GM21737 (cell line): ENCODE results near the gene SLAMF9.

Experiments used
- ATAC-seq: cut with Tn5 transposase; IDR thresholded peaks from one replicate; pipeline ENCODE4 v1.9.1; 2021; ENCODE audit warnings: mild to moderate bottlenecking, moderate library complexity; ENCODE audit not compliant: unreplicated experiment

SLAMF9 gene

DNA sequence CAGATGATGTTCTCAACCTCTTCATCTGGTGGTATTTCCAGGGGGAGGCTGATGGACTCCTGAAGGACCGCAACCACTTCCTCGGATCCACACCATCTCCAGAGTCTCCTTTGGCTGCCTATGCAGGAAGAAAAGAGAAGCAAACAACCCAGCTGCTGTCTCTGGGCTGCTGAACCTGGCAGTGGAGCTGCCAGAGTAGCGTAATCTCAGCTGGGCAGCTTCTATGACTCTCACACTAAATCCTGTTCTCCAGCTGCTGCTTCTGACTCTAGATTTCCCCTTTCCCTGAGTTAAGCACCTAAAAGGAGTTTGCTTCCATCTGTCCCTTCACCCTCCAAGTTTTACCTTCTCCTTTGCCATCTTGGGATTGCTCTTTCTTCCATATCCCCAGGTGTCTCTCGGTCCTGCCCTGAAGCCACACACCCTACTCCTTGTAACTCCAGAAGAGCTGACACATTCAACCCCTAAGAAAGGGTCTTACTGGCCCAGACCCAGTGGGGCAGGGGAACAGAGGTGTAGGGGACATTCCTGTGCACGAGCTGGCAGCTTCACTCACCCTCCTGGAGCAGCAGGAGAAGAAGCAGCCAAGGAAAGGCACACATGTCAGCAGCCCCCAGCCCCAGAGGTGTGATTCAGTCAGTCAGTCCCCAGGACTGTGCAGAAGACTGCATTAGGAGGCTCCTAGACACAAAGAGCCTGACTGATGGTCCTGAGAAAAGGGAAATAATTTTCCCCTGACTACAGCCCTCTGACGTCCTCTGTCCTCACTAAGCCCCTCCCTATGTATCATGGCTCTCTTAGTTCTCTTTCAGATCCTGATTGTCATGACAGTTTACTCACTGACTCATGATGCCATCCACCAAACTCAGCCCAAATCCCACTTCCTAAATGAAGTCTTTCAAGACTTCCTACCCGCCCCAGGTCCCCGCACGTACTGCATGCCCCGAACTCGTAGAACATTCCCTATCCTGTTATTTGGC lies at the start of gene SLAMF9:
Gene SLAMF9 (minus strand): TSS at position 702 of the 980 bp plus-strand sequence. CDS start 100 bp downstream, at position 602.
- ATAC-seq: no peak

DNA sequence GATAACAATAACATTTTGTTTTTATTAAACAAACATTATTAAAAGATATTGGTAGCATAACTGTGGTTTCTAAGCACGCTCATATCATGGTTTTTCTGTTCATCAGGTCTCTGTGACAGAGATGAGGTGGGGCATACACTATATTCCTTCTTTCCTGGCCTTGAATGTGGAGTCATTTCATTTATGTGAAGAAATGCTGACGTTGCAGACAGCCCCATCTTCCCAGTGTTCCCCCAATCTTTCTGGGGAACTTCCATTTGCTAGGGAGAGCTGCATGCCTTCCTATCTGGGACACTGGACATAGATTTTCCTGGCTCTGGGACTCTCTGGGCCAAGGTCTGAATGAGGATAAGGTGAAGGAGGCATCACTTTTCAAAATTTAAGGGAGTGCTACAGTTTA lies 47.4 kb upstream of the SLAMF9 start:
- ATAC-seq: no peak

DNA sequence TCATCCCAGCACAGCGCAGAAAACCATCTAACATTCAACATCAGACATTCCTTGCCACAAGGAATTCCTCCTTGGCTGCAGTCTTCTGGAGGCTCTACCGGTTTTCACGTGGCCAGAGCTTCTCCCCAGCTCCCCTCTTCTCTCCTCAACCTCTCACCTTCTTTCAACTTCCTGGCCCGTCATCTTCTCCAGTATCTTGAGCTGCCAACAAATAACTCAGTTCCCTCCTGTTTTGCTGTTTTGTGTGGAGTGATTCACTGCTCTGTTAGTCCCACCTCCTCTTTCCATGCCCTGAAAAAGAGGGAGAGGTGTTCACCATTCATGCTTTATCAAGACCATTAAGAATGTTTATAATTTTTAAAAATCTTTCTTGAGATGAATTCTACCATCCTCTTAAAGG lies 45.2 kb upstream of the SLAMF9 start:
- no peak for ATAC-seq

DNA sequence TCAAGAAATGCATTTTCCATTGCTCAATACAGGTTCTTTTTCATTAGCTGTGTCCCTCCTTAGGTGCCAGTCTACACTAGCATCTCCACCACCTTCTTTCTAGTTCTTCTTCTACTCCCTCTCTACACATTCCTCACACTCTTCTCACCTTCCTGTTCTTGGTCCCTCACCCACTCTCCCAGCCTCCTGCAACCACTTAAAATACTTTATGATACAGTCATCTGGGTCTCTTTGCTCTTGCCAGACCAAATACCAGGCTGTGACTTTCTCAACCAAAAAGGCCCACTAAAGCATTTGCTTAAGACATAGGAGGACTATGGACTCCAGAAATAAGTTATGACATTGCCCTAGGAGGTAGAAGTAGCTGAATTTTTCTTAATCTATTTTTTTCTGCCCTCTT lies 42.6 kb upstream of the SLAMF9 start:
- ATAC-seq: no peak

DNA sequence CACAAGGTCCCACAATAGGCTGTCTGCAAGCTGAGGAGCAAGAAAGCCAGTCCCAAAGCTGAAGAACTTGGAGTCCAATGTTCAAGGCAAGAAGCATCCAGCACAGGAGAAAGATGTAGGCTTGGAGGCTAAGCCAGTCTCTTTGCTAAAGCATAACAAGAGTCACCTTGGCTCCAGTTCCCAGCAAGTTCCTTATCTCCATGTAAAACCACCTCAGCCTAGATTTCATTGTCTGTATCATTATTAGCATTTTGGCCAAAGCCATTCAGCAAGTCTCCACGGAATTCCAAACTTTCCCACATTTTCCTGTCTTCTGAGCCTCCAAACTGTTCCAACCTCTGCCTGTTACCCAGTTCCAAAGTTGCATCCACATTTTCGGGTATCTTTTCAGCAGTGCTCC lies 40.9 kb upstream of the SLAMF9 start:
- ATAC-seq: no peak

DNA sequence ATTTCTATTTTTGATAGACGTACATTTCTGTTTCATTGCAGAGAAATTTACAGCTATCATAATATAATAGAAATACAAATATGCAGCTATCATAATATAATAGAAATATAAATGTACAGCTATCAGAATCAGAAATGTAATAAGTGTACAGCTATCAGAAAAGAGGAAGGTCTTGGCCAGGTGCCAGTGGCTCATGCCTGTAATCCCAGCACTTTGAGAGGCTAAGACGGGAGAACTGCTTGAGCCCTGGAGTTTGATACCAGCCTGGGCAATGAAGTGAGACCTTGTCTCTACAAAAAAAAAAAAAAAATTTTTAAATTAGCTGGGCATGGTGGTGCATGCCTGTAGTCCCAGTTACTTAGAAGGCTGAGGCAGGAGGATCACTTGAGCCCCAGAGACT lies 39.9 kb upstream of the SLAMF9 start:
- no peak for ATAC-seq

DNA sequence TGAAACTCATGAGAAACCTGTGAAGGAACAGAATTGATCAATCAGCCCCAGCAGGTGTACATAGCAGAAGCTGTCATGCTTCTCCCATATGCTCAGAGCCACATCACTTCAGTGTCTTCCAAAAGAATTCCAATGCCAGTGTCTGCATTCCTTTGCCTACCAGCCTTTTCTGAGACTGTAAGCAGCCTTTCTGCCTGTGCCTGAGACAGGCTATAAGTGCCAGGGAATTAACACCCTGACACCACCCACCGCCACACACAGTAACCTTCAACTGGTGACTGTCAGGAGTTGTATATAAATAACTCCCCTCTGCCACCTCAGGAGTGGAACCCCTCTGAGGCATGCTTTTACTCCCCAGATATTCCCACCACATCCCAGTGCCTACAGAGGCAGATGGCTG lies 38.1 kb upstream of the SLAMF9 start:
- ATAC-seq: no peak

DNA sequence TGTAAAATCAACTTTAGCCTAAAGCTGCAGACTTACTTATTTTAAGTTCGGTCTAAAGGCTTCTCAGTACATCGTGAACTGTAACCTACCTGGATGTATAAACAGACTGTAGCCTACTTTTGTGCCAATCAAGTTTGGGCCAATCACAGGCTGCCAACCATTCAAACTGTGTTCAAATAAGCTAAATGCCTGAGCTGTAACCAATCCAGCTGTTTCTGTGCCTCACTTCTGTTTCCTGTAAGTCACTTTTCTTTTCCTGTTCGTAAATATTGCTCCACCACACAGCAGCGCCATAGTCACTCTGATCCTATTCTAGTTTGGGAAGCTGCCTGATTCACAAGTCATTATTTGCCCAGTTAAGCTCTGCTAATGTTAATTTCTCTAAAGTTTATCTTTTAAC lies 37.5 kb upstream of the SLAMF9 start:
- no peak for ATAC-seq

DNA sequence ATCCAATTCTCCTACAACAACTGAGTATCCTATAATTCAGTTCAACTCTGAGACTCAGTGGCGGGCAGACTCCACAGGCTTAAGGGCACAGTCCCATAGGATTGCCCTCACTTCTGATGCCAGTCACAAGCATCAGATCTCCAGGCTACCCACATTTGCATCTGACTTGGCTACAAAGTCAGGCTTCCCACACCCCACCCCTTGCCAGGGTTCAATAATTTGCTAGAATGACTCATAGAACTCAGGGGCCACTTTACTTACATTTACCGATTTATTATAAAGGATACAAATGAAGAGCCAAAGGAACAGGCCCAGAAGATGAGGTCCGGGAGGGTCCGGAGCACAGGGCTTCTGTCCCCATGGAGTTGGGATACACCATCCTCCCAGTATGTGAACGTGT lies 36.0 kb upstream of the SLAMF9 start:
- ATAC-seq: no peak

DNA sequence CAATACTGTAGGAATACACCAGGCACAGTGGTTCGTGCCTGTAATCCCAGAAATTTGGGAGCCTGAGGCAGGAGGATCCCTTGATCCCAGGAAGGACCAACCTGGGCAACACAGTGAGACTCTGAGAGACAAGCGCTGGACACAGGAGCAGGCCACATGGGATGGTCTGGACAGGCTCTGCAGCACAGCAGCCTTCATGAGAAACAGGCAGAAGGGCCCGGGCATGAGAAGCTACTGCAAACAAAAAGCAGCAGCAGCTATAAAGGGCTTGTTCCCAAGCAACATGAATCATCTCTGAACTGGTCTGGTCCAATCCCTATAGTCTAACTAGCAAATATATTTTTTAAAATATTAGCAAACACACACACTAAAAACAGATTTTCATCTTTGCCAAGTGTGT lies 35.5 kb upstream of the SLAMF9 start:
- ATAC-seq: no peak

DNA sequence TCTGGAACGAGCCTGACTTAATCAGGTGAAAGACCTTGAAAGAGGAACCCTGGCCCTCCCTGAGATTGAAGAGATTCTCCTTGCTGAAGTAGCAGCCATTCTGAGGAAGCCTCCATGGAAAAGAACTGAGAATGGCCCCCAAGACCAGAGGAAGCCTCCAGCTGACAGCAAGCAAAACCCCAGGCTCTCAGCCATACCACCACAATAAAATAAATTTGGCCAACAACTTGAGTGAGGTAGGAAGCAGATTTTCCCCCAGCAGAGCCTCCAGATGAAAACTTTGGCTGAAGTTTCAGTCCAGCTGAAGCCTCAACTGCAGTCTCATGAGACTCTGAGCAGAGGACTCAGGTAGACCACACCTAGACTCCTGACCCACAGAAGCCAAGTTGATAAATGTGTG lies 34.0 kb upstream of the SLAMF9 start:
- ATAC-seq: no peak

DNA sequence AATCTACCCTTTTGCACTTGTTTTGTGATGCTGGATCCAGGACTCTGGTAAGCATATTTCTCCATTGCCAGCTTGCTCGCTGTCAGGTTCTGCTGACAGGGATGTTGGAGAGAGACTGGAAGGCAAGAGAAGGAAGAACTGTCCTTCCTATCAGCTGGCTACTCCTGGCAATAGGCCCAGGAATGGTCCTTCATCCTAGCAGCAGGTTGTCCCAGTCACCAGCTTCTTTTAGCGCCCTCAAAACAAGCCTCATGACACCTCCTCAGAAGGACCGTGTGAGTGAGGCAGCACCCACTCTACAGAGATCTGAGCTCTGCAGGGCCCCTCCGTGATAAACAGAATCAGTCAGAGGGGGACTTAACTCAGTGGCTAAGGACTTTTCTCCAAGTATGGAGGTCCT lies 33.1 kb upstream of the SLAMF9 start:
- no peak for ATAC-seq

DNA sequence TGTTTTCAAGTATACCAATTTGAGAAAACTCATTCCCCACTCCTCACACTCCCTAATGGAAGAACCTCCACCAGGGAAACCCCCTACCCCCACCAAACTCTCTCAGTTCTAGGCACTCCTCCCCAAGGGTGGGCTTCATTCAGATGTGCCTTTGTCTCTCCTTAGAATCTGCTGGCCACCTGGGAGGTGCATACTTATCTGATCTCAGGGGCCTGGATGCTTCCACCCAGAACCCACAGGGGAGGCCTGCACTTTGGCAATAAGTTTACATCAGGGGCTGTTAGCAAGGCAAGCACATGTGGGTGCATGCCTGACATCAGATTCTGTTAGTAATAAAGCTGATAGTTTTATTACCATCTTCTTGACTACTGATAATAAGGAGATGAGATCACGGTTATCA lies 32.5 kb upstream of the SLAMF9 start:
- no peak for ATAC-seq

DNA sequence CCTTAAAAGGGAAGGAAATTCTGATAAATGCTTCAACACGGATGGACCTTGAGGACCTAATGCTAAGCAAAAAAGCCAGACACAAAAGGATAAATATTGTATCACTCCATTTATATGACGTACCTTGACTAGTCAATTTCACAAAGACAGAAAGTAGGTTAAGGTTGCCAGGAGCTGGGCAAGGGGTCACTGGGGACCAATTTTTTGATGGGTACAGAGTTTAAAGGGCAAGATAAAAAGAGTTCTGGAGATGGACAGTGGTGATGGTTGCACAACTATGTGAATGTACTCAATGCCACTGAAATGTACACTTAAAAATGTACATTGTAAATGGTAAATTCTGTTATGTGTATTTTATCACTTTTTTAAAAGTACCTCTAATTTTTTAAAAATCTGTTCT lies 32.1 kb upstream of the SLAMF9 start:
- ATAC-seq: no peak

DNA sequence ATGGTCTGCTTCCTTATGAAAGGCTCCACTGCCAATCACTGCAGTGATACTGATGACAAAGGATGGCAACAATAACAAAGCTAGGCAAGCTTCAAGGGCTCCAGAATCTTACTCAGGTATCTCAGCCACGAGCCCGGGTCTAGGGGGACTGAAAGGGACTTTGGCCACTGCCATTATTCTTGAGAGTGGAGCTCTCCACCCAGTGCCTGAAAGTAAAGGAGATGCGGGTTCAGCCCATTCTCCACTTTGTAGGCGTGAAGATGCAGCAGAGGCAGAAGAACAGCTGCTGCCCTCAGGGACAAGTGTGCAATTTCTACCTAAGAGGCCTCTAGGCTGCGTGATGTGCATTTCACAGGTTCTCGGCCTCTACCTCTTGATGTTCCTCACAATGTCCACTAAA lies 31.4 kb upstream of the SLAMF9 start:
- ATAC-seq: no peak

DNA sequence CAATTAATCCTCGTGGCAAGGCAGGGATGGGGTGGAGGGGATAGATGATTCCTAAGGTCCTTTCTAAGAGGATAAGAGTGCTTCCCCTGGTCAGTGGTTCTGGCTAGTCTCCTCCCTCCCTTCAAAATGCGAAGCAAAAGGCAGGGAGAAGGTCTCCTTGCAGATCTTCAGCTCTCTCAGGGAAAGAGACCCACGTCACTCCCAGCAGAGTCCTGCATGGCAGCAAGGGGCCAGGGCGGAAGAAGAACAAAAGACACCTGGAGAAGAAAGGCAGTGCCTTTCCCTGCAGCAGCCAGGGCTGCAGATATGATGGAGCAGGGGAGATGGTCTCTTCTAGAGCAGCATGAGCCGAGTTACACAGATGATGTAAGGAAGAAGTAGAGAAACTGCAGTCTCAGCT lies 29.6 kb upstream of the SLAMF9 start:
- ATAC-seq: no peak

DNA sequence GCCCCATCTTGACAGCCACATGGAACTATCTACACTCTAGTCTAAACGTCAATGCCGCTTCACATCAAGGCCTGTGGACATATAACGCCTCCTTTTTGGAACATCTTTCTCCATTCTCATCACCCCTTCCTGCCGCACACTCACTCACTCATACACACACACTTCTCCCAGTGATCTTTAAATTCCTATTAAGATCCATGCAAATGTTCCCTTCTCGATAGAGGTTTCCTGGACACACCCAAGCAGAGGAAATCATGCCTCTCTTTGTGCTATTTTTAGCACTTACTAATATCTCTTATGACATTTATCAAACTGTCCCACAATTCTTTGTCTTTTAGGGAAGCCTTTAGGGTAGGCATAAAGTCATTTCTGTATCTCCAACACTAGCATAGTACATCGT lies 28.2 kb upstream of the SLAMF9 start:
- no peak for ATAC-seq

DNA sequence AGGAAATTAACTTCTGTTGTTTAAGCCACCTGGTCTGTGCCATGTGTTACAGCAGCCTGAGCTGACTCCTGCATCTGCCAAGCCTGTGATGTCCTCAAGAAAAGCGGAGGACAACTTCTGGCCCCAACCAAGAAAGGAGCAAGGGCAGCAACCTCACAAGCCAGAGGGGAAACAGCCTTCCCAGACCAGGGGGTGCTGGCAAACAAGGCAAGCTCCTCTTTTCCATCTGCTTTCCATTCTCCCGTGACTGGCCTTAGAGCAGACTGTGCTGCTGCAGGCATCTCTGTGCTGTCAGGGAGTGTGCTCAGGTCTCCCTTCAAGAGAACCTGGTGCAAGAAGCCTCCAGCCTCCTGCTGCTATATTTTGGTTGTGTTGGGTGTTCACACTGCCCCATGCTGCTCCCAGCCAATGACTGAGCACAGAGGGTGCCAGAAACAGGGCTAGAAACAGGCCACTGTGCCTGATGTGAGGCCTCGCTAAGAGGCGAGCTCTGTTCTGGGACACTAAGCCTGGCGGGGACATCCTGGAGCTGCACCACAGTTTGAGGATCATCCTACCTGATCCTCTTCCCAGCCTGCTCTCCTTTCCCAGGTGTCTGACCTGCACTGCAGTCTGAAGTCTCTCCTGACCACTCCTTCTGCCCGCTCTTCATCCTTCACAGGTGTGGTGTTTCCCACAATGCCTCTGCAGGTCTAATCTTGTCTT lies 27.5 kb upstream of the SLAMF9 start:
- ATAC-seq: no peak

DNA sequence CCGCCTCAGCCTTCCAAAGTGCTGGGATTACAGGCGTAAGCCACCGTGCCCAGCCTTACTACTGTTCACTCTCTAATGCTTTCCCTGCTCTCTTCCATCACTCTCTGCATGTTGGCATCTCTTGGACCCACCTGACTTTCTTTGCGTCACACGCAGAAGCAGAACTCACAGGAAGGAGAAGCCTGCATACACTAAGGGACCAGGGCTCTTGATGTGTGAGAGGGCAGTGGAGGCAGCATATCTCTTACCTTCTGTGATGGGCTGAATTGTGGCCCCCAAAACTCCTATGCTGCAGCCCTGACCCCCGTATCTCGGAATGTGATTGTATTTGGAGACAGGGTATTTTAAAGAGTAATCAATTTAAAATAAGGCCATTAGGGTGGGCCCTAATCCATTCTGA lies 26.7 kb upstream of the SLAMF9 start:
- ATAC-seq: no peak

DNA sequence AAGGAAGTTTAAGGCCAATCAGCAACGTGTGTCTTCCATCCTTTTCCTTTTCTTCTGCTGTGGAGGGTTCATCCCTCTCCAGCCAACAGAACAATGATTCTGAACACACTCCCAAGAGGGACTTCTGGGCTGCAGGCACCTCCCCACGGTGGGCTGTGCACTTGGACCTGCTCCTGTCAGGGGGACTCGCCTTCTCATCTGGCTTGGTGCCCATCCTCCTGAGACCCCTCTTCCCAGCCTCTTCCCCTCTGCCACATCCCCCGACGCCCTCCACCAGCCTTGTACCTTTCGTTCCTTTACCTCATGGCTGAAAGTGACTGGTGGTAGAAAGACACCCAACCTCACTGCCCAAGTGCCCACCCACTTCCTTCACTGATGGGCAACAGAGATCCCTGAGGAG lies 26.0 kb upstream of the SLAMF9 start:
- no peak for ATAC-seq

DNA sequence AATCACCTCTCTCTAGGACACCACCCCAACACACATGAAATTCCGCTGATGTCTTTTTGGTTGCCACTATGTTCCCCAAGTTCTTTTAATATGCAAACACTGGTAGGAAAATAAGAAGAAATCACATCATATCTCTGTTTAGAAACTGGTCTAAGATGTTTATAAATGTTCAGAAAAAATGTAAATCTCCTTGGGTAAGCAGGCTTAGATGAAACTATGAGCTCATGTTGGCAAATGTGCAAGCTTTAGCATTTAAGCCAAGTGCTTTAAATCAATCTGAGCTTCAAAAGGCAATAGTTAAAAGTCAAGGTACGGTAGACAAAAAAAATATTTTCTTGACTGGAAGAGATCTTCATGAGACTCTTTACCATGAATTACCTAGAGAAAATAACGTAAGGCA lies 25.2 kb upstream of the SLAMF9 start:
- ATAC-seq: no peak

DNA sequence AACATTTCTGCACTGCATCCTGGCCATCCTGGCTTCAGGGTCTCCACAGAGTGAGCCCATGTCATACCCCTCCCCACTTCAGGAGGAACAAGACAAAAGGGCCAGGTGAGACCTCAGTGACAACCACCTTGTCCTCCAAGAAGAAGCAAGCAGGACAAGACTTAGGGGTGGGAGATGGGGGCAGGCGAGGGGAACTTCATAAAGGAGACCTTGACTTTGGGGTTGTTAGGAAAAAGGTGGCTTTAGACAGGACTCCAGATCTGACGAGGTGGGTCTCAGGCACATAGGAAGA lies 24.0 kb upstream of the SLAMF9 start:
- no peak for ATAC-seq
